Testis (tissue), 2 donors: ENCODE results near the gene ISYNA1.

Source experiments
- CTCF ChIP-seq, 3 experiments: fragments of 450-650 bp in 2 of 3; fragments of 200-600 bp in 1 of 3; sonication (generic) in 1 of 3; IDR thresholded peaks; one replicate each; pipeline ENCODE4 v1.5.1; 2016 to 2019; ENCODE audit warnings: antibody characterized with exemption in 3 of 3, mild to moderate bottlenecking in 2 of 3, moderate library complexity in 1 of 3
- POLR2A ChIP-seq: fragments of 450-650 bp; IDR thresholded peaks from one replicate; pipeline ENCODE4 v1.6.1; 2017; ENCODE audit warnings: antibody characterized with exemption, mild to moderate bottlenecking, moderate library complexity

DNA sequence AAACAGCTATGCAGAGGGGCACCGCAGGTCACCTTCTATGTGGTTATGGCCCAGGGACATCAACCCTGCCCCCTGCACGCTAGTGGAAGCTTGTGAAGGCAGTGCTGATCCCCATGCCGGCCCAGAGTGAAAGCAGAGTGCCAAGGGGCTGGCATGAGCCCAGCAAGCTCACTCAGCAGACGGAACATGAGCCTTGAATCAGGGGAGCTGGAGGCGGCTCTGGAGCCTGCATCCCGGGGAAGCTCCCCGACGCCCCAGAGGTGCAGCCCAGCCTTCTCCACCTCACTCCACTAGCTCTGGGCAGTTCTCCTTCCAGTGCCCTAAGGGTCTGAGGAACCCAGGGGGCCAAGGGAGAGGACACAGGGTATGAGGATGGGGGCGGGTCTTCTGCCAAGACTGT is 19.0 kb upstream of the ISYNA1 start:
- TF ChIP-seq CTCF (IDR thresholded peaks at IDR 0.05) (no peak), POLR2A (no peak)
